ENCODE measurements around the gene PGBD5.

Gene PGBD5

GRCh38 chr1:230394741-230395140 is 31.4 kb downstream of the PGBD5 start:
- DNase-seq (ENCODE audit: low spot score) = no peak

- no peak for DNase-seq (ENCODE audit: low spot score)
Observed at GRCh38 chr1:230394134-230394533, 32.0 kb downstream of the PGBD5 start.

DNA sequence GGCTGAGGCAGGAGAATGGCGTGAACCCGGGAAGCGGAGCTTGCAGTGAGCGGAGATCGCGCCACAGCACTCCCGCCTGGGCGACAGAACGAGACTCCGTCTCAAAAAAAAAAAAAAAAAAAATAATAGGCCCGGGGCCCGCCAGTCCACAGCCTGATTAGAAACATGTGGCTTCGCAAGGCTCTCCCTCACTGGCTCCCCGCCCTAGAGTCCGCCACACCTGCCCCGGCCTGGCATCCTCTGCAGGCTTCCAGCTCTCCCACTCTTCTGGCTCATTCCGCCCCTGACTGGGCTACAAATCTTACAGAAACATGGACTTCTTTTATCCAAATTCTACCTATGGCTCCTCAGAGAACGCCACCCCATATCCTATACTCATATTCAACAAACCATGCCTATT is 32.4 kb downstream of the PGBD5 start:
- DNase-seq (ENCODE audit: low spot score) = no peak

DNA sequence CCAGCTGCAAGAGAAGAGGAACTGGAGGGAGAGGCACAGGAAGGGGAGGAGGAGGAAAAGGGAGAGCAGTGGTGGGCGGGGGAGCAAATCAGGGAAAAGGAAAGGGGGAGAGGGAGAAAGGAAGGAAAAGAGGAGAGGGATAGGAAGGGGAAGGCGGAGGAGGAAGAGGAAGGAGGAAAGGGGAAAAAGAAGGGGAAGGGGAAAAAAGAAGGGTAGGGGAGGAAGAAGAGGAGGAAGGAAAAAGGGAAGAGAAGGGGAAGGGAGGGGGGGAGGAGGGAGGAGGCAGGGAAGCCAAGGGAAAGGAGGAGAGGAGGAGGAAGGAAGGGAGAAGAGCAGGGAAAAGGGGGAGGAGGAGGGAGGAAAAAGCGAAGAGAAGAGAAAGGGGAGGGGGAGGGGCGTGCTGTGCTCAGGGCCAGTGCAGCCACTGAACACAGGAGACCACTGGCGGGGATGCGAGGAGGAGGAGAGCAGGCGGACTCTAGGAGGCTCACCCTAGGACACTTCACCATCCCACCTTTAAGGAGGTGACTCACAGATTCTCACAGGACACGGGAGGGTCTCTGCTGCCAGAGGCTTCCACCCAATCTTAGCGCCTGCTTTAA is 33.1 kb downstream of the PGBD5 start:
- no peak for DNase-seq (ENCODE audit: low spot score)

DNA sequence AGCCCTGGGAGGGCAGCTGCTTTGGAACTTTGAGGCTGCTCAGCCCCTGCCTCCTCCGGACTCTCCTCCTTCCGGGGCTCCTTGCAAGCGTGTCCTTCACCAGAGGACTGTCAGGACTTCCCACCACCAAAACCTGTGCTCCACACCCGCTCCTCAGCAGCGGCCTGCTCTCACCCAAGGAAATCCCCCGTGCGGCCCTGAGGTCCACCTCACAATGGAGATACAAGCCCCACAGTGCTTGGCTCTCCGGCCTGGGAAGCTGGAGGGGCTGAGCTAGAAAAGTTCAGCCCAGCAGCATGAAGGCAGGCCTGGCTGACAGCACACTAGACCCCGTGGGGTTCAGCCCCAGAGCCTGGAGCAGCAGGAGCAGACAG is 33.6 kb downstream of the PGBD5 start:
- no peak for DNase-seq (ENCODE audit: low spot score)

DNA sequence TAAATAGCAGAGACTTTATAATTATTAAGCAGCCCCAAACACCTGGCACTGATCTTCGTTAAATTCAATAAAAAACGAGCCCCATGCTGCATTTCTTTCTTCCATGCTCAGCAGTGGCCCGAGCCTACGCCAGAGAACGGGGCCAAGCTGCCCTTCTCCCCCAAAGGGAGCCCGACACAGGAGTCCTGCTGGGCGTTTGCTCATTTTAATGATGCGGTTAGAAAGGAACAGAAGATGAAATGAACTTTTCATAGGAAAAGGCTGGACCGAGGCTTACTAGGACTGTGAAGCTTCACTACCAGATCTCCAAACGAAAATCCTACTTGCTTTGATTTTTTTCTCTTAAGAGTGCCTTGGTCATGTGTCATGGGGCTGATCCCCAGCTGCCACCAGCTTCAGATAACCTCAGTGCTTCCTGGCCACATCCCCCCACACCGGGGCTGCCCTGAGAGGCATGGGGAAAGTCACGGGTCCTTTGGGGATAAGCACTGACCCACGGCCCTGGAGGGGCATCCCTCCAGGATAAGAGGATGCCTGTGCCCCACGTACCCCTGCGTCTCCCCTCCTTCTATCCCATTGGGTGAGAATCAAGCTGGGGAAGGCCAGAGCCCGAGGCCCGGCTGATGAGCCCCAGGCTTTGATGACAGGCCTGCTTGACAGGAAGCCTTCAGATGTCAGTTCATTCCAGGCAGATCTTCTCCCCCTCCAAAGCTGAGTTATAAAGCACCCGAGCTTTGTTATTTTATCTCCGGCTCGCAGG is 34.2 kb downstream of the PGBD5 start:
- no peak for DNase-seq (ENCODE audit: low spot score)

DNA sequence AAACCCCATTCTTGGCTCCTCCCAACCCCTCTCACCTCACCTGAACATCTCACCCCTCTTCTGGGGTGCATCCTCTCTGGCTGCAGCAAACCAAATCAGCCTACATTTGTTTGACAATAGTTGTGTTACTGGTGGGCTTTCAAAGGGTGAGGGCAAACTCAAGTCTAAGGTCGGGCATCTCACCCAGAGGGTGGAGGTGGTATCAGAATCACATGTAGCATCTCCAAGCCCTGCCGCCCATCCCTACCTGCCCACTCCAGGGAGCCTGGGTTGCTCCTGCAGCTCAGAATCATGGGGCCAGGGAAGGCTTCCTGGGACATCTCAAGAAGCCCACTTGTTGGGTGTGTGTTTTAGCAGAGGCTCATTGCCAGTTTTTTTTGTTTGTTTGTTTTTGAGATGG is 35.8 kb downstream of the PGBD5 start:
- no peak for DNase-seq (ENCODE audit: low spot score)

DNA sequence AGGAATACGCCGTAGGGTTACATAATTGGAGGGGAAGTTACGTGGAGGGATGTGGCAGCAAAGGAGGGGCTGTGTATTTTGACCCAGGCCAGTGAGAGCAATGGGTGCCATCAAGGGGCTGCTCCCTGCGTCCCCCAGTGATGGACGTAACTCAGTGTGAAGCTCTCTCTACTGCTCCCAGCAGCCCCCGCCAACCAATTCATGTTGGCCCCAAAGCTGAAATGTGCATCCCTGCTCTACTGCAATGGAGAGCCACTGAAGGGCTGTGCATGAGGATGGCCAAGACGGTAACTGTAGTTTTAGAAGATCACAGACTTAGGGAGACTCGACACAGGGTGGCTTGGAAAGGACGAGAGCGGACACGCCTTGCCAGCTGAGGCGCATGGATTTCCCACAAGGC is 38.3 kb downstream of the PGBD5 start:
- no peak for DNase-seq (ENCODE audit: low spot score)

GRCh38 chr1:230387296-230387695 is 38.8 kb downstream of the PGBD5 start:
- DNase-seq (ENCODE audit: low spot score) = no peak

DNA sequence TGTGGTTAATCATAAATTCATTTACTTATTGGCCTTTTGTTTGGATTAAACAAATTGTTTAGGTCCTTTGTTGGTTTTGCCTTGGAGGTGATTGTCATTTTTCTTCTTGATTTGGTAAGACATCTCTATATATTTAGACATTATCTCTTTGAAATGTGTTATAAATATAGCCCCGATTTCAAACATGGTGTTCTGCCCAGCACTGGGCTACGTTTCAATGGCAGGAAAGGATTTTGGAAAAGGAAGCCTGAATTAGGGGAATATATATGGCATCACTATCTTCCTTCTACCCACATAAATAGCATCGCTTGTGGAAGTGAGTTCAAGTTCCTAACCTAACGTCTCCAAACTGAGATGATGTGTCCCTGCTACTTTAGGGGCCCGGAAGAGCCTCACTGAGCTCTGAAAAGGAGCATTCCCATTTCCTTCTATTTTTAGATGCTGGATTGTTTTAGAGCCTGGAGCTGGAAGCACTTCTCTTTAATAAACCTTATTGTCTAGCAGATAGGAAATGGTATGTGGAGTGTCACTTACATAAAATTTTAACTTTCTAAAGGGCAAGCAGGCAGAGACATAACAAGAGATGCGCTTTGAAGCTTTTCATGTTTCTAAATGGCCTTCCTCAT is 39.4 kb downstream of the PGBD5 start:
- DNase-seq (ENCODE audit: low spot score) = no peak

DNA sequence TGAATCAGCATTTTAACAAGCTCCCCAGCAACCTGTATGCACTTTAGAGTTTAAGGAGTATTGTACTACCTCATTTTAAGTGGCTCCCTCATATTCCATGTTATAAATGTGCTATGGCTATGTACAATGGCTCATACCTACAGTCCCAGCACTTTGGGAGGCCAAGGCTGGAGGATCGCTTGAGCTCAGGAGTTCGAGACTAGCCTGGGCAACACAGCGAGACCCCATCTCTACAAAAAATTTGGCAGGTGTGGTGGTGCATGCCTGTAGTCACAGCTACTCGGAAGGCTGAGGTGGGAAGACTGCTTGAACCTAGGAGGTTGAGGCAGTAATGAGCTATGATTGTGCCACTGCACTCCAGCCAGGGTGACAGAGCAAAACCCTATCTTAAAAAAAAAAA is 40.2 kb downstream of the PGBD5 start:
- DNase-seq (ENCODE audit: low spot score) = no peak

DNA sequence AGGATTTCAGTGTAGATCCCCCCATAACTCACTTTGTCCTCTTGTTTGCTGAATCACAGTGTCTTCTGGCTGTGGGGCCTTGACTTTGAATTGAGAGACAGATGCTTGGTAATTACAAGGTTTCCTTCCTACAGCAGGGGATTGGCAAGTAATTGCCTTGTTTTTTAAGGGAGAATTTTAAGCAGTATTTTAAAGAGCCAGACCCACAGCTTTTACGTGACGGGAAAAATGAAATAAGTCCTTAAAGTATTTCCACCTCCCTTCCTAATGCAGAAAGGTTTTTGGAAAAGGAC is 41.0 kb downstream of the PGBD5 start:
- no peak for DNase-seq (ENCODE audit: low spot score)

DNA sequence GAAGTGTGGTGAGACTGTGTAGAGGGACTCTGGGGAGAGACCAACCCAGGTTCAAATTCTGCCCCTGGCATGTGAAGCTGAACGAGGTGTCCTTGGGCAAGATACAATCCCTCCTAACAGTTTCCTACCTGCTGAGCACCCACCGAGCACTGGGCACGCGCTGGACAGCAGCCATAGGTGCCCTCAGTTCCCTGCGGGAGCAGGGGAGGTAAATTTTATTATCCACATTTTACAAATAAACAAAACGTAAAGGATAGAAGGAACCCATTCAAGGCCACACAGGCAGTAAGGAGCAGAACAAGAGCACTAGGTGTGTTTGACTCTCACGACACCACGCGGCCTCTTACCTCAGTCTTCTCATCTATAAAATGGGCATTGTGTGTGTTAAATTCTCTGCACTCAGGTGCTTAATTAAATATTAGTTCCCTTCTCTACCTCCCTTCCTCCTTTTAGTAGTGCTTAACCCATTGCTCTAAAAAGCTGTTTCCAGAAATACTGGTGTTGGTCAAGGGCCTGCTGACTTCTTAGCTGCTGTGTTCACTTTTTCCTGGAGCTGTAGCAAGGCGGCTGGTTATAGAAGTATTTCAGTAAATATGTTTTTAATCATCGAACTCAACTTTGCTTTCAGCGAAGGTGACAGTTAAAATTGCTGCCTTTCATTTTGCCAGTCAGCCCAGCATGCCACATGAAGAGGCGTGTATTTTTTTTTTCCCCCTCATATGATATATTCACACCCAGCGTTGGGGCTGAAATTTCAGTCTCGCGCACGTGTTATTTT is 41.6 kb downstream of the PGBD5 start:
- no peak for DNase-seq (ENCODE audit: low spot score)

DNA sequence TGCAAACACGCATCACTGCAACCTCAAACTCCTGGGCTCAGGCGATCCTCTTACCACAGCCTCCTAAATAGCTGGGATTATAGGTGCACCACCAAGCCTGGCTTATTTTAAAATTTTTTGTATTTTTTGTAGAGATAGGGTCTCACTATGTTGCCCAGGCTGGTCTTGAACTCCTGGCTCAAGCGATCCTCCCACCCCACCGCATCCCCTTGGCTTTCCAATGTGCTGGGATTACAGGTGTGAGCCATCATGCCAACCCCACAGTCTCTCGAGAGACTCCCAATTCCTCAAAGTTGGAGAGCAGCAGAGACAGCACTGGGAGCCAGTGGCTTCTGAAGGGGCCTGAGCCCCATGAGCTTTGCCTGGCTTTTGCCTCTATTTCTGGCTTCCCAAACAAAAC is 42.7 kb downstream of the PGBD5 start:
- DNase-seq (ENCODE audit: low spot score) = no peak

DNA sequence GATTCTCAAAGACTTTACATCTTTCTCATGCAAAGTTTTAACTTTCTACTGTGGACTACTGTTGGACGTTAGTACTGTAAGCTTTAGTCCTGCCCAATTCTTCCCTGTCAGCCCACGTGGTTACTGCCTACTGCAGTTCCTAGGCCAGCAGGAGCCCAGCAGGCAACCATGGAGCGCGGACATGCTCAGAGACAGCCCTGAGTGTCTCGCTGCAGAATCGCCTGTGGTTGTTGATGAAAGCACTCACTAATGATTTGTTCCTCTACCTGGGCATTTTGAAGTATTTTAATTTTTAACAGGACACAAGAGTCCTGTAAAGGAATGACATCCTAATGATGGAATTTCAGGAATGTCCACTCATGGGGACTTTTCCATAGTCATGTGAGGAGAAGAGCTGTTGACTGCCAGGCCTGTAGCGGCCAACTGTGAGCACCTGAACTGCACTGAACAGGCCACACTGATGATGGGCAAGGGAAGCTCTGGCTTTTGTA is 44.1 kb downstream of the PGBD5 start:
- no peak for DNase-seq (ENCODE audit: low spot score)

DNA sequence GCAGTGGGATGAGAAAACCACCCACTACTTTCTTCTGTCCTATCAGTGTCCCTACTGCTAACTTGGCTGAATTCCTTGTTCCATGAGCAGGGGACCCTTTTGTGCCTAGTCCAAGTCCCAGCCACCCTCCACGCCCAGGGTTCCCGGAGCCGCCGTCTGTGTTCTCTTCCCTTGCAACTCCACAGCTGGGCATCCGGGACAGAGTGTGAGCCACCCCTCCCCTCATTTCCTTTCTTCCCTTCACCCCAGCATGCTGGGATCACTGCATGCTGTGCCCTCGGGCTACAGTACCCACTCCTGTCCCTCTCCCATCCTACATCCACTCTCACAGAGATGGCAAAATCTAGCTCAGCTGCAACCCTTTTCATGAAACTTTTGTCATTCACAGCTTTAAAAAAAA is 44.5 kb downstream of the PGBD5 start:
- DNase-seq (ENCODE audit: low spot score) = no peak

DNA sequence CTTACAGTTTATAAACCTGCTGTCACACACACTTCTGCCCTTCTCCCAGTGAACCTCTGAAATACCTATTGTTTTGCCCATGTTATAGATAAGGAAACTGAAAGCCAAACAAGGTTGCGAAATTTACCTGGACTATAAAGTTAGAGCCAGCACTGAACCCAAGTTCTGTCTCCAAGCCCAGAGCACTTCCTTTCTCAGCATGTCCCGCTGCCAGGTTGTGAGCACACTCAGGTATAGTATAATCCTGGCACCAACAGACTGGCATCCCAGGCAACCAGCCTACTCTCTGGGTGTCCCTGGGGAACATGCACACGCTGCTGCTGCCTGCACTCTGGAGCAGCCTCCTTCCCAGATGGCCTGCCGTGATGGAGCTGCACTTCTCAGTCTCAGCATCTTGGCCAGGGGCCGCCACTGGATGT is 45.1 kb downstream of the PGBD5 start:
- no peak for DNase-seq (ENCODE audit: low spot score)

DNA sequence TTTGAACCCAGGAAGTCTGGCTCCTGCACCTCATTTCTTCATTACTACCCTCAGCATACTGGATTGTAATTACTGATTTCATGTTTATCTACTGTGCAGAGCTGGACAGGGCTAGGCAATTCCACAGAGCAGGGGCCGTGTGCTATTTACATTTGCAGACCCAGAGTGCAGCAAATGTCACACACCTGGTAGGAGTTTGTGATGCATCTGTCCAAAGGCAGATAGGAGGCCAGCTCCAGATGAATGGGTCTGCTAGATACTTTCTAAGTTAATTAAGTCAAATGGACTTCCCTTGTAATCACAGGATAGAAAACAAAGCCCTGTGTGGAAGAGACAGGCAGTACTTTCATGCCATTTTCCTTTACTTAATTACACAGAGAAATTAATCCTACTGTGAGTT is 46.2 kb downstream of the PGBD5 start:
- no peak for DNase-seq (ENCODE audit: low spot score)

- no peak for DNase-seq (ENCODE audit: low spot score)
Observed at GRCh38 chr1:230379462-230379861, 46.7 kb downstream of the PGBD5 start.

GRCh38 chr1:230377851-230378250 is 48.3 kb downstream of the PGBD5 start:
- no peak for DNase-seq (ENCODE audit: low spot score)

DNA sequence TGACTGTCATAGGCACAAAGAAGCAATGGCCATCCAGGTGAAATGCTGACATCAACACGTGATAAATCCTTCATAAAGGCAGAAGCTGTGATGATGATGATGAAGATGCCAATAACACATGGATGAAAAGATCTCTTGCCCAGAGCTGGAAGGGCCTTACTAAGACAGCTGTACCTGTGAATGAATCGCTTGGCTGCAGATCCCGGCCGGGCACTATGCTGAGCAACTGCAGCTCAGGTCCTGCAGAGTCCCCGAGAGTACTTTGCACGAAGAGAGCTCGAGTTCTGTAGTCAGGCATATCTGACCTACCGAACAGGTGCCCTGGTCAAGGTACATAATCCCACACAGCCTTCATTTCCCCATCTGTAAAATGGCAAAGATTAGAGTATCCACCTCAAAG is 48.8 kb downstream of the PGBD5 start:
- DNase-seq (ENCODE audit: low spot score) = no peak

GRCh38 chr1:230376296-230376695 is 49.8 kb downstream of the PGBD5 start:
- no peak for DNase-seq (ENCODE audit: low spot score)

GRCh38 chr1:230375780-230376179 is 50.4 kb downstream of the PGBD5 start:
- DNase-seq (ENCODE audit: low spot score) = no peak
